Neutrophil (primary cell): ENCODE data around the gene TLK1.

Source experiments
- H3K27ac ChIP-seq: fragments of 200-600 bp; sonication (generic); 2 replicates; pipeline ENCODE4 v1.5.1; 2016; ENCODE audit warnings: mild to moderate bottlenecking, moderate library complexity
- H3K27me3 ChIP-seq: fragments of 200-600 bp; sonication (generic); 2 replicates; pipeline ENCODE4 v1.6.0; 2016; ENCODE audit warnings: mild to moderate bottlenecking
- H3K36me3 ChIP-seq: fragments of 200-600 bp; sonication (generic); 2 replicates; pipeline ENCODE4 v1.5.1; 2017
- H3K4me1 ChIP-seq, 2 experiments: fragments of 200-600 bp in 1 of 2; sonication (generic) in 1 of 2; 1 replicate in 1 of 2; 2 replicates in 1 of 2; pipeline versions ENCODE4 v1.5.1 to v1.6.1; 2013 to 2016; ENCODE audit warnings: low read depth in 1 of 2, low read length in 1 of 2, mild to moderate bottlenecking in 1 of 2, moderate library complexity in 1 of 2; ENCODE audit not compliant: control insufficient read depth in 1 of 2, insufficient read depth in 1 of 2
- H3K4me3 ChIP-seq, 2 experiments: fragments of 200-600 bp in 1 of 2; sonication (generic) in 1 of 2; 1 replicate in 1 of 2; 2 replicates in 1 of 2; pipeline ENCODE4 v1.5.1; 2013 to 2016; ENCODE audit warnings: low read depth in 1 of 2, low read length in 1 of 2, mild to moderate bottlenecking in 1 of 2, moderate library complexity in 1 of 2
- H3K9me3 ChIP-seq: fragments of 200-600 bp; sonication (generic); 2 replicates; pipeline ENCODE4 v1.5.1; 2016
- CTCF ChIP-seq: fragments of 200-600 bp; sonication (generic); IDR thresholded peaks from 2 replicates; pipeline ENCODE4 v1.5.1; 2016; ENCODE audit warnings: antibody characterized with exemption

TLK1 gene

GRCh38 chr2:170972296-170973224 lies 188.1 kb downstream of the TLK1 start:
- H3K36me3 ChIP-seq: no peaks in the 10 kb centered on the region
- TF ChIP-seq CTCF: no peak
- H3K4me1 ChIP-seq: peaks cover 23 to 26% of the 10 kb centered on the region in 2 experiments
- peaks cover 21% of the 10 kb centered on the region for H3K27me3 ChIP-seq
- H3K9me3 ChIP-seq: no peaks in the 10 kb centered on the region
- no peak overlapping the region for H3K27ac ChIP-seq
- H3K4me3 ChIP-seq: peak overlapping the region in 1 of 2 experiments; percentile 72

- Histone ChIP-seq H3K36me3 (peaks cover 12% of the 10 kb centered on the region), H3K4me1 (peaks cover 23 to 26% of the 10 kb centered on the region in 2 experiments), H3K4me3 (no peak overlapping the region), H3K9me3 (no peaks in the 10 kb centered on the region), H3K27ac (no peak overlapping the region), H3K27me3 (peaks cover 21% of the 10 kb centered on the region)
- TF ChIP-seq CTCF: no peak
Observed at GRCh38 chr2:170971071-170971470, 189.6 kb downstream of the TLK1 start.

- H3K4me3 ChIP-seq: no peak overlapping the region
- TF ChIP-seq CTCF: no peak
- no peaks in the 10 kb centered on the region for H3K9me3 ChIP-seq
- peaks cover 22% of the 10 kb centered on the region for H3K36me3 ChIP-seq
- H3K27me3 ChIP-seq: peaks cover 14% of the 10 kb centered on the region
- H3K27ac ChIP-seq: no peak overlapping the region
- H3K4me1 ChIP-seq: peaks cover 23 to 26% of the 10 kb centered on the region in 2 experiments
Observed at GRCh38 chr2:170969872-170970496, 190.7 kb downstream of the TLK1 start.

- TF ChIP-seq CTCF: no peak
- peaks cover 21 to 23% of the 10 kb centered on the region in 2 experiments for H3K4me1 ChIP-seq
- peaks cover 30% of the 10 kb centered on the region for H3K36me3 ChIP-seq
- no peaks in the 10 kb centered on the region for H3K9me3 ChIP-seq
- peaks cover 4% of the 10 kb centered on the region for H3K27me3 ChIP-seq
- H3K27ac ChIP-seq: no peak overlapping the region
- H3K4me3 ChIP-seq: no peak overlapping the region
Observed at GRCh38 chr2:170969030-170969429, 191.7 kb downstream of the TLK1 start.

GRCh38 chr2:170968205-170969003 lies 192.3 kb downstream of the TLK1 start:
- H3K36me3 ChIP-seq: peaks cover 36% of the 10 kb centered on the region
- no peaks in the 10 kb centered on the region for H3K27me3 ChIP-seq
- no peak for TF ChIP-seq CTCF
- peaks cover 15 to 18% of the 10 kb centered on the region in 2 experiments for H3K4me1 ChIP-seq
- no peak overlapping the region for H3K4me3 ChIP-seq
- no peak overlapping the region for H3K27ac ChIP-seq
- no peaks in the 10 kb centered on the region for H3K9me3 ChIP-seq
